Measurements from ENCODE around the gene ANTXR2.

GRCh38 chr4:80097400-80098177 is 24.6 kb upstream of the ANTXR2 start:
- no peak for TF ChIP-seq CTCF (IDR thresholded peaks at IDR 0.05)
- no peak for TF ChIP-seq POLR2A (IDR thresholded peaks at IDR 0.05; ENCODE audit: low read depth)
- no peak for TF ChIP-seq EP300 (IDR thresholded peaks at IDR 0.05)

All from esophagus muscularis mucosa (tissue), 4 donors.